ENCODE results near the gene DERL3.

The DERL3 gene

GRCh38 chr22:23845265-23846080 lies 6.7 kb upstream of the DERL3 start:
- TF ChIP-seq CTCF (IDR thresholded peaks at IDR 0.05; ENCODE audit: low read depth, low read length, missing control alignments) = no peak
- no peak overlapping the region for H3K4me3 ChIP-seq (ENCODE audit: low read depth, low read length)
- DNase-seq (ENCODE audit: low read depth) = no peak

DNA sequence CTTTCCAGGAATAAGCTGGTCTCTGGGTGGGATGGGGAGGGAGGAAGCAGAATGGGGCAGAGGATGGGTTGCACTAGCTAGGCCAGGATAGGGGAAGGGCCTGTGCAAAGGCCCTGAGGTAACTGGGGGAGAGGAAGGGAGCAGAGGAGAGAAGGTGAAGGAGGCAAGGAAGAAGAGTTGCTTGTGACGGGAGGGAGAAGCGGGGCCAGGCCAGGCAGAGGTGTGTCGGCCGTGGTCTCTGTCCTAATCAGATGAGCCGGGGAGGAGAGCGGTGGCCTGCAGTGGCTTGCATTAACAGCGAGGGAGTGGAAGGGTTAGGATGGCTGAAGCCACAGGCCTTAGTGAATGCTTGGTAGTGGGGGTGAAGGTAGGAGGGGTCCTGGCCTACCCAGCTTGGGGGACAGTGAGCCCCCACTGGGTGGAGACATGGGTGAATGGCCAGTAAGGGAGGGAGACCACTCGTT lies 6.0 kb upstream of the DERL3 start:
- DNase-seq (ENCODE audit: low read depth) = no peak
- H3K4me3 ChIP-seq (ENCODE audit: low read depth, low read length) = no peak overlapping the region; the same call in 1 of the 2 replicates
- TF ChIP-seq CTCF (IDR thresholded peaks at IDR 0.05; ENCODE audit: low read depth, low read length, missing control alignments) = no peak

DNA sequence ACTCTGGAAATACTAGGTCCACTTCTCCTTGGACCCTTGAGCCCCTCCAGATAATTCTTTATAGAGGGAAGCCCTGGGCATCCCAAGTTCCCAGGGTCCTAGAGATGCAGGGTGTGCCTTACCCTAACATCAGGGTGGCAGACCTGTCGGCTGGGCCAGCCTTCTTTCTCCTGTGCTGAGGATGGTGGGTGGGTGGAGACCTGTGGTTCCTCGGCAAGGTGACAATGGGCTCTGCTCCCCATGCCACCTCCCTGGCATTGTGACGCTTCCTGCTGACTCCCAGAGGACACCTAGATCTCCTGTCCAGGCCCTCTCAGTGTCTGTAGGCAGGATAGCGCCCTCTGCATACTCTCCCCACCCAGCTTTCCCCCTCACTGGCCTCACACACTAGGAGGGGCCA lies 3.8 kb upstream of the DERL3 start:
- no peak for DNase-seq (ENCODE audit: low read depth)
- no peak for TF ChIP-seq CTCF (IDR thresholded peaks at IDR 0.05; ENCODE audit: low read depth, low read length, missing control alignments)
- no peak overlapping the region for H3K4me3 ChIP-seq (ENCODE audit: low read depth, low read length)

DNA sequence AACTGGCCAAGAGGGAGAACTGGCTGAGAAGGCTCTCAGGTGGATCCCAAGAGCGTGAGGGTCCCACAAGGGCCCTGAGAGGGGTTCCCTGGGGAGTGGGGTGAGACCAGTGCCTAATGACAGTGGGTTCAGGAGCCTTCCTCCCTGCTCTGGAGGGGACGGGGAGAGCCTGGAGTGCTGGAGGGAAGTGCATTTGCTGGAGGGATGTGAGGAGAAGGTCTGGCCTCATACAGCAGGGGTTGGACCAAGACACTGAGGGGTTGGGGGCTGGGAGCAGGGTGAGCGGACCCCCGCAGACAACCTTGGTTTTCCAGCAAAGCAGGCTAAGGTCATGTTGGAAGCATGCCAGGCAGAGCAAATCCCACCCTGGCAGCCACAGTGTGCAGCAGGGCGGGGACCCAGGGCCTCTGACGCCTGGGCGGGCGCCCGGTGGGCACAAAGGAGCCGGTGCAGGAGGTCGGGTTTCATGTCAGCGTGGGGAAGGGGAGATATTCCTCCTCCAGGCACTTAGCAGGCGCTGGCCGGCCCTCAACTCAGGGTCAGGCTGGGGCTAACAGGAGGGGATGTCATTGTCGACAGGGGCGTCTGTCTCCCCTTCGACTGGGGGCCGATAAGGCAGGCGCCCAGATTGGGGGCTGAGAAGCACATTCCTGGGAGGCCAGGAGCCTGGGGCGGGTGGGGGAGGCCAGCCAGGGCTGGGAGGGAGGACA lies 3.1 kb upstream of the DERL3 start:
- H3K4me3 ChIP-seq (ENCODE audit: low read depth, low read length) = no peak overlapping the region
- TF ChIP-seq CTCF (IDR thresholded peaks at IDR 0.05; ENCODE audit: low read depth, low read length, missing control alignments) = no peak

DNA sequence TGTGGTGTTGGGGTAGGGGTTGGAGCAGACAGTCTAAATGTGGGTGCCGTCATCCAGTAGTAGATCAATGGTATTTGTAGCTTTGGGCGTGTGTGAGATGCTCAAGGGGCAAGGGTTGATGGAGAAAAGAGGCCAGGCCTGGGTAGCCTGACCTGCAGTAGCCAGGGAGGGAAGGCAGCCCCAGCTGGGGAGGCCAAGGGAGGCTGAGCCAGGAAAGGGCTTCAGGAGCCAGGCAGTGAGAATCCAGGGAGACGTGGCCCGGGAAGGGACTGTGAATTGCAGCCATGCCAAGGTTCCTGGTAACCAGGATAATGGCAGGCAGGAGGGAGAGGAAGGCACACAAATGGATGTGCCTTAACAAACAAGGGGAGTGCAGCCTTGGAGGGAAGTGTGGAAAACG lies 2.5 kb upstream of the DERL3 start:
- no peak for DNase-seq (ENCODE audit: low read depth)
- H3K4me3 ChIP-seq (ENCODE audit: low read depth, low read length) = no peak overlapping the region
- TF ChIP-seq CTCF (IDR thresholded peaks at IDR 0.05; ENCODE audit: low read depth, low read length, missing control alignments) = no peak

More for the DNA sequence above, 3.1 kb upstream of the DERL3 start:
- DNase-seq (ENCODE audit: low read depth) = no peak

GRCh38 chr22:23840026-23840425 lies 1.2 kb upstream of the DERL3 start:
- no peak for TF ChIP-seq CTCF (IDR thresholded peaks at IDR 0.05; ENCODE audit: low read depth, low read length, missing control alignments)
- H3K4me3 ChIP-seq (ENCODE audit: low read depth, low read length) = no peak overlapping the region
- no peak for DNase-seq (ENCODE audit: low read depth)

All from GM12864 (cell line).